ENCODE data around the gene LARGE1.

The LARGE1 gene

DNA sequence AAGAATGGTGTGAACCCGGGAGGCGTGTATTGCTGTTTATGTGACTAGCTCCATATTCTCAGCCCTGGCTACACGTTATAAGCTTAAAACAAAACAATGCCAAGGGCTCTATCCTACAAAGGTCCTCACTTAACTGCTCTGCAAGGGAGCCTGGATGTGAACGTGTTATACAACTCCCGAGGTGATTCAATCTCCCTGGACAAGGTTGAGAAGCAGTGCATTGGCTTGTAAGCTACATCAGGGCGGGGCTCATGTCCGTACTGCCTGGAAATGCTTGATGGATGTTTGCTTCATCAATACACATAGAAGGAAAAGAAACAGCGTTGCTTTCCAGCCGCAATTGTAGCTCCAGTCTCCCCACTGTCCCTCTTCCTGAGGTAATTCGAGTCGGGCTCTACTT, 605.2 kb downstream of the LARGE1 start:
- ATAC-seq (replicated peaks; ENCODE audit: extremely low read depth, poor library complexity, severe bottlenecking) (no peak), DNase-seq (ENCODE audit: low spot score in 2 of 2) (no peak)
- H3K9me3 Mint-ChIP-seq, result peaks cover 8% of the 10 kb centered on the region
- H3K36me3 Mint-ChIP-seq (ENCODE audit: insufficient read depth), result no peaks in the 10 kb centered on the region
- no peak overlapping the region for H3K27ac Mint-ChIP-seq (ENCODE audit: low read depth)
- H3K4me1 Mint-ChIP-seq, result no peaks in the 10 kb centered on the region
- no peak overlapping the region for H3K4me3 Mint-ChIP-seq
- no peaks in the 10 kb centered on the region for H3K27me3 Mint-ChIP-seq

DNA sequence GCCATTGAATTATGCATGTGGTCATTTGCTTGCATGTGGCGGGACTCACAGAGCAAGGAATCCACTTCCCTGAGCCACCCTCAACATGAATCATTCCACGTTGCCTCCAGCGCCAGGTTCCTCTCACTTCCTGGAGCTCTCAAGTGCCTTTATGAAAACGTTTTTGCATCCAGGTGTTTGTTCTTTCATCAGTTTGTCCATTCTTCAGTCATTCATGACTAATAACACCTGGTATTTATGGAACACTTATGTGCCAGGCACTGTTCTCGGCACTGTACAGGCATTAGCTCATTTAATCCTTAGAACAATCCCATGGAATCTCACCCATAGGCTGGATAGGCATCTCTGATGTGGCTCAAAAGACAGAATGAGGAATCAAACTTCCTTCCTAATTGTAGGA, 606.0 kb downstream of the LARGE1 start:
- no peak for ATAC-seq (replicated peaks; ENCODE audit: extremely low read depth, poor library complexity, severe bottlenecking)
- DNase-seq (ENCODE audit: low spot score in 2 of 2), result no peak
- H3K27ac Mint-ChIP-seq (ENCODE audit: low read depth), result no peak overlapping the region

DNA sequence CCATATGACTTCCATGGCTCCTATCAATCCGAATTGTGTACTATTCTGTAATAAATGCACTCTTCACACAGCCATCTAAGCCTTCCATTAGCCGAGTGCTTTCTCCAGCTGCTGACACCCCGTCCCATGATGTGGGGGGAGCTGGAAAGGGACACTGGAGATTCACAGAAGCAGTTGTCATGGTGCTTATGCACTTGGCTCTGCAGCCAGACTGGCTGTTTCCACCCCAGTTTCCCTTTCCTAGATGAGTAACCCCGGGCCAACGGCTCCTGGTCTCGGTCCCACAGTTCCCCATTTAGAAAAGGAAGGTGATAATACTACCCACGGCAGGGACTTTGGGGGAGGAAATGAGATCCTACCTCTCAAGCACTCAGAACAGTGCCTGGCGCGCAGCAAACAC, 617.2 kb downstream of the LARGE1 start:
- peaks cover 2% of the 10 kb centered on the region for H3K36me3 Mint-ChIP-seq (ENCODE audit: insufficient read depth)
- no peaks in the 10 kb centered on the region for H3K4me1 Mint-ChIP-seq
- H3K27ac Mint-ChIP-seq (ENCODE audit: low read depth), result no peak overlapping the region
- H3K4me3 Mint-ChIP-seq, result no peak overlapping the region
- no peaks in the 10 kb centered on the region for H3K9me3 Mint-ChIP-seq
- DNase-seq (ENCODE audit: low spot score in 2 of 2) (no peak), ATAC-seq (replicated peaks; ENCODE audit: extremely low read depth, poor library complexity, severe bottlenecking) (no peak)
- no peaks in the 10 kb centered on the region for H3K27me3 Mint-ChIP-seq

More for the DNA sequence above, 606.0 kb downstream of the LARGE1 start:
- Mint-ChIP-seq H3K4me1 (no peaks in the 10 kb centered on the region), H3K27me3 (no peaks in the 10 kb centered on the region), H3K4me3 (no peak overlapping the region), H3K36me3 (ENCODE audit: insufficient read depth) (no peaks in the 10 kb centered on the region), H3K9me3 (peaks cover 5% of the 10 kb centered on the region)

DNA sequence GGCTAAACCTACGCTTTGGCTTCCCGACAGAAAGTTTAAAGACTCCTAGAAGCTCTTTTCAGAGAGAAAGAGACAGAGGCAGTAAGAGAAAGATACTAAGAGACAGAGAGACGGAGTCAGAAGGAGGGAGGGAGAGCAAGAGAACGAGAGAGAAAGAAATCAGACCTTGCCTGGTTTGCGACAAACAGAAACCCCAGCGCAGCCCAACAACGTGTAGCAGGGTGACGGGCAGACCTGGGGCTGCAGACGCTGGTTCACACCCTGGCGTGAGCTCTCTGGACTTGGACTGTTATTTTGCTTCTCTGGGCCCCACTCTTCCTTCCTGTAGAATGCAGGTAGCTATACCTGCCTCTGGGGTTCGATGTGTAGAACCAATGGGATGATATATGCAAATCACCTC, 617.7 kb downstream of the LARGE1 start:
- ATAC-seq (replicated peaks; ENCODE audit: extremely low read depth, poor library complexity, severe bottlenecking) (no peak), DNase-seq (ENCODE audit: low spot score in 2 of 2) (no peak)
- H3K4me3 Mint-ChIP-seq, result no peak overlapping the region
- H3K36me3 Mint-ChIP-seq (ENCODE audit: insufficient read depth), result peaks cover 2% of the 10 kb centered on the region
- H3K27me3 Mint-ChIP-seq, result no peaks in the 10 kb centered on the region
- no peak overlapping the region for H3K27ac Mint-ChIP-seq (ENCODE audit: low read depth)
- H3K9me3 Mint-ChIP-seq, result no peaks in the 10 kb centered on the region
- no peaks in the 10 kb centered on the region for H3K4me1 Mint-ChIP-seq

DNA sequence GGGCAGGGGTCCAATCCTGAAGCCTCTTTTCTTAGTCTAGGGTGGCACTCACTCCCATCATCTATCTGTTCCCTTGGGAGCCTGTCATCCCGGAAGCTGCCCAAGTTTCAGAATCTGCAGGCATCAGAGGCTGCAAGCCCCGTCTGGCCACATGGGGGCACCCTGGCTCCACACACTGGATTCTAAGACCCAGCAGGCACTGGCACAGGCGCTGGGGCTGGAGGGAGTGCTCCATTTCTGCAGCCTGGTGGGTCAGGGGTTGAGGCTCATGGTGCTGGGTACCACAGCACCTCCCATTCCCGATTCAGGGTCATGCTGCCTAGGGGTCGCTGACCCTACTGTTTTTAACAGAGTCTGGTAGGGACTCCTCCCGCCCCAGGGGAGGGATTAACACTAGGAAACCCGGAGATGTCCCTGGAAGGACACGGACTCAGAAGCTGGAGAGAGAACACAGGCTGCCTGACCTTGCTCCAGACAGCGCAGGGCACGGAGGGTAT, 618.2 kb downstream of the LARGE1 start:
- Mint-ChIP-seq H3K4me3 (no peak overlapping the region), H3K27ac (ENCODE audit: low read depth) (no peak overlapping the region), H3K36me3 (ENCODE audit: insufficient read depth) (peaks cover 2% of the 10 kb centered on the region), H3K27me3 (no peaks in the 10 kb centered on the region), H3K4me1 (no peaks in the 10 kb centered on the region), H3K9me3 (no peaks in the 10 kb centered on the region)
- ATAC-seq (replicated peaks; ENCODE audit: extremely low read depth, poor library complexity, severe bottlenecking) (no peak), DNase-seq (ENCODE audit: low spot score in 2 of 2) (peak; percentile 9 to 26)

DNA sequence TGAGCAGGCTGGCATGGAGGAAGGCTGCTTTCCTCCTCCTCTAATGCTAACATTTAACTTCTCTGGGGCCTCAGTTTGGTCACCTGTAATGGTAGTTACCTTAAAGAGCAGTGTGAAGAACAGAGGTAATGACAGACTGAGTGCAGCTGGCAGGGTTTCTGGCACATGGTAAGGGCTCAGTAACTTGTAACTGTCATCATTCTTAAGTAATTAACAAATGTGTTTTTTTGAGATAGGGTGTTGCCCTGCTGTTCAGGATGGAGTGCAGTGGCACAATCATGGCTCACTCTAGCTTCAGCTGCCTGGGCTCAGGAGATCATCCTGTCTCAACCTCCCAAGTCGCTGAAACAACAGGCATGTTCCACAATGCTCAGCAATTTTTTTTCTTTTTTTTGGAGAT, 620.1 kb downstream of the LARGE1 start:
- H3K27me3 Mint-ChIP-seq, result no peaks in the 10 kb centered on the region
- DNase-seq (ENCODE audit: low spot score in 2 of 2) (no peak), ATAC-seq (replicated peaks; ENCODE audit: extremely low read depth, poor library complexity, severe bottlenecking) (no peak)
- H3K36me3 Mint-ChIP-seq (ENCODE audit: insufficient read depth), result peaks cover 2% of the 10 kb centered on the region
- no peaks in the 10 kb centered on the region for H3K9me3 Mint-ChIP-seq
- no peak overlapping the region for H3K4me3 Mint-ChIP-seq
- H3K27ac Mint-ChIP-seq (ENCODE audit: low read depth), result no peak overlapping the region
- H3K4me1 Mint-ChIP-seq, result no peaks in the 10 kb centered on the region

DNA sequence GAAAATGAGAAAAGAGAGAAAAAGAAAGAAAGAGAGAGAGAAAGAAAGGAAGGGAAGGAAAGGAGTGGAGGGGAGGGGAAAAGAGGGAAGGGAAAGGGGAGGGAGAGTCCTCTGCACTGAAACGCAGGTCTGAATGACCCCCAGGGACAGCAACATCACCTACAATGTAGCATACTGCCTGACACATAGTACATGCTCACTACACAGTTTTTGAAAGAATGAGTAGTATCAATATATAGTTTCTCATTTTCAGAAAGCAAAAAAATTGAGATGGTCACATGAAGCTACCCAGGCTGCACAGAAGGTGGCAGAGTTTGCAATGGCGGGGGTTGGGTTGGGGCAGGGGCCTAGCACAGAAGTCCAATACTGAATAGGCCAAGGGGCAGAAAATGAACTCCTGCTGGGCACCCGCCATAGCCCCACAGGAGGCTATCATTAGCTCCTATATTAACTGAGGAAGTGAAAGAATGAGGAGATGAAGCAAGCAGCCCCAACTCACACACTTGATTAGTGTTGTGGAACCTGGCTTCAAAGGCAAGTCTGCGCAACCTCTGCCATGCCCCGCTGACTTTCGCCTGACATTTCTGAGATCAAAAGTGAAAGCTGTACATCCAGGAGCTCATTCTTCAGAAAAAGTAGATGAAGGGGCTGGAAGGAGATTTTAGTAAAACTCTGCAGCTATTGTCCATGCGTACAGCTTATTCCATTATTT, 620.9 kb downstream of the LARGE1 start:
- no peaks in the 10 kb centered on the region for H3K9me3 Mint-ChIP-seq
- H3K27me3 Mint-ChIP-seq, result no peaks in the 10 kb centered on the region
- ATAC-seq (replicated peaks; ENCODE audit: extremely low read depth, poor library complexity, severe bottlenecking) (no peak), DNase-seq (ENCODE audit: low spot score in 2 of 2) (no peak)
- H3K27ac Mint-ChIP-seq (ENCODE audit: low read depth), result no peak overlapping the region
- H3K4me3 Mint-ChIP-seq, result no peak overlapping the region
- H3K36me3 Mint-ChIP-seq (ENCODE audit: insufficient read depth), result peaks cover 2% of the 10 kb centered on the region
- H3K4me1 Mint-ChIP-seq, result no peaks in the 10 kb centered on the region

DNA sequence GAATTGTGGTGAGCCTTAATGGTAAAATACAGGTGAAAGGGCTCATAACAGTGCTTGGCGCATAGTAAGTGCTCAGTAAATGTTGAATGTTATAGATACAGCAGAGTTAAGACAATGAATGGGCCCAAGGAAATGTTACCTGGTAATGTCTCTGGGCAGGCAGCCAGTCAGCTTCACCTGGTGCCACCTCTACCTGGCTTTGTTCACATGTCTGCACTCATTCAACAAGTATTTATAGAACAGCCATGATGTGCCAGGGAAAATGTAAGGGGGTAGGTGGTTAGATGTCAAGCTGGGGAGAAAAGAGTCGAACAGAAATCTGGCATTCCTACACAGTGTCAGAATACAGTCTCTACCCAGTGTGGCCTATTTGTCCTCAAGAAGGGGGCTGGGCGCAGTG, 623.3 kb downstream of the LARGE1 start:
- DNase-seq (ENCODE audit: low spot score in 2 of 2) (no peak), ATAC-seq (replicated peaks; ENCODE audit: extremely low read depth, poor library complexity, severe bottlenecking) (no peak)
- Mint-ChIP-seq H3K9me3 (no peaks in the 10 kb centered on the region), H3K4me1 (no peaks in the 10 kb centered on the region), H3K36me3 (ENCODE audit: insufficient read depth) (peaks cover 2% of the 10 kb centered on the region), H3K27ac (ENCODE audit: low read depth) (no peak overlapping the region), H3K27me3 (no peaks in the 10 kb centered on the region), H3K4me3 (no peak overlapping the region)

DNA sequence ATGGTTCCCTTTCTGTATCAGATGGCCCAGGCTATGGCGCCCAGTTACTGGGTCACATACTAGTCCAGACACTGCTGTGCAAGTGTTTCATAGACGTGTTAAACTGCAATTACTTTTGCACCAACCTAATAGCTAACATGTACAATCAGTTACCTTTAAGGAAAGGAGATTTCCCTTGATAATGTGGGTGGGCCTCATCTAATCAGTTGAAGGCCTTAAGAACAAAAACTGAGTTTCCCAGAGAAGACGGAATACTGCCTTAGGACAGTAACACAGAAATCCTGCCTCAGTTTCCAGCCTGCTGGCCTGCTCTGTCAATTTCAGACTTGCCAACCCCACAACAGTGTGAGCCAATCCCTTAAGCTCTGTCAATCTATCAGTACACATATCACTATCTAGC, 632.2 kb downstream of the LARGE1 start:
- no peak overlapping the region for H3K27ac Mint-ChIP-seq (ENCODE audit: low read depth)
- H3K36me3 Mint-ChIP-seq (ENCODE audit: insufficient read depth), result peaks cover 3% of the 10 kb centered on the region
- H3K4me1 Mint-ChIP-seq, result no peaks in the 10 kb centered on the region
- no peaks in the 10 kb centered on the region for H3K9me3 Mint-ChIP-seq
- H3K4me3 Mint-ChIP-seq, result no peak overlapping the region
- ATAC-seq (replicated peaks; ENCODE audit: extremely low read depth, poor library complexity, severe bottlenecking) (no peak), DNase-seq (ENCODE audit: low spot score in 2 of 2) (no peak)
- H3K27me3 Mint-ChIP-seq, result no peaks in the 10 kb centered on the region

DNA sequence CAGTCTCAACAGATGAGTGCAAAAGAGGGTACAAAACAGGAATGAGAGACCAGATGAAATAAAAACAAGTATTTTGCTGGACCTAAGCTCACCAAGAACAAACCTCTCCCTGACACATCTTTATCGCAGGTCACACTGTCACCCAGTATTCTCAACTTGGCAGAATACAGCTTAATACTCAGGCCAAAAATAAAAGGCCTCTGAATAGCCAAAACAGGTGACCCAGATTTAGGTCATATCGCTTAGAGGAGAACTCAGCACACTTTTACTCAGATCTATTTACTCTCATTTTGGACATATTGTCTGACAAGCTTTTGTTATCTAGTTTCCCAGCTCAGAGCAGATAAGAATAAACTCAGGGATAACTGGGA, 645.2 kb downstream of the LARGE1 start:
- H3K9me3 Mint-ChIP-seq, result peaks cover 4% of the 10 kb centered on the region
- H3K4me3 Mint-ChIP-seq, result no peak overlapping the region
- DNase-seq (ENCODE audit: low spot score in 2 of 2) (no peak), ATAC-seq (replicated peaks; ENCODE audit: extremely low read depth, poor library complexity, severe bottlenecking) (no peak)
- no peaks in the 10 kb centered on the region for H3K27me3 Mint-ChIP-seq
- H3K4me1 Mint-ChIP-seq, result no peaks in the 10 kb centered on the region
- no peaks in the 10 kb centered on the region for H3K36me3 Mint-ChIP-seq (ENCODE audit: insufficient read depth)
- no peak overlapping the region for H3K27ac Mint-ChIP-seq (ENCODE audit: low read depth)

DNA sequence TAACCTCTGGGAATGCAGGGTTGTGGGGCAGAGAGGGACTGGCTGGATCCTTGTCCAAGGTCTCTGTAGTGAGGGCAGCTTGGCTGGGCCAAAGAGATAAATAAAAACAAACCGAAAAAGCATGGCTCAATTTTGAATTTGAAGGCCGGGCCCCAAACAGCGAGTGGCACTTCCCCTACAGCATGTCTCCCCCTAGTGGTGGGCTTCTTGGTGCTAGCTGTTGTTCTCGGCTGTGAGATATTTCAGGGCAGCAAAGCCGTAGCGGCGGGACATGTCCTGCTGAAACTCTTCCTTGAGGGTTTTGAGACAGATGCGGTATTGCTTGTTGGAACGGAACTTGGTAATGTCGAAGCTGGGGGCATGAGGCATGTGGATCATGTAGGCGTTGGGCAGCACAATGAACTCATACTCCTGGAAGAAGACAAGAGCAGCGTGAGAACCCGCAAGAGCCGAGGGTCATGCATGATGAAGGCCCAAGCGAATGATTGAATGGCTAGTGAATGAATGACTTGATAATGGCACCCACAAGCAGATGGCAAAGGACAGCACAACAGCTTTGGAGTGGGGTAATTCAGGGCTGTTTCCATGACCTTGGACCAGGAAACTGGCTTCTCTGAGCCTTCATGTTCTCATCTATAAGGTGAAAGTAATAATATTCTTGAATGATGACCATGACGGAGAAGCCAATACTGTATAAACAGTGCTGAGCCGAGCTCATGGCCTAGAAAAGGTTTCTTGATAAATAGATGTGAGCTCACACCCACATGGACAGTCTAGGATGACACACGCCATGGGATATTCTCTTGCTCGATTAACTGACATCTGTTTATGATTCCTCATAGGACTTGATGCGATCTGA, 645.8 kb downstream of the LARGE1 start:
- no peak for ATAC-seq (replicated peaks; ENCODE audit: extremely low read depth, poor library complexity, severe bottlenecking)
- peaks cover 4% of the 10 kb centered on the region for H3K9me3 Mint-ChIP-seq
- H3K27me3 Mint-ChIP-seq, result no peaks in the 10 kb centered on the region
- no peaks in the 10 kb centered on the region for H3K36me3 Mint-ChIP-seq (ENCODE audit: insufficient read depth)
- H3K27ac Mint-ChIP-seq (ENCODE audit: low read depth), result no peak overlapping the region
- H3K4me1 Mint-ChIP-seq, result no peaks in the 10 kb centered on the region
- no peak overlapping the region for H3K4me3 Mint-ChIP-seq
- no peak for DNase-seq (ENCODE audit: low spot score in 2 of 2)

DNA sequence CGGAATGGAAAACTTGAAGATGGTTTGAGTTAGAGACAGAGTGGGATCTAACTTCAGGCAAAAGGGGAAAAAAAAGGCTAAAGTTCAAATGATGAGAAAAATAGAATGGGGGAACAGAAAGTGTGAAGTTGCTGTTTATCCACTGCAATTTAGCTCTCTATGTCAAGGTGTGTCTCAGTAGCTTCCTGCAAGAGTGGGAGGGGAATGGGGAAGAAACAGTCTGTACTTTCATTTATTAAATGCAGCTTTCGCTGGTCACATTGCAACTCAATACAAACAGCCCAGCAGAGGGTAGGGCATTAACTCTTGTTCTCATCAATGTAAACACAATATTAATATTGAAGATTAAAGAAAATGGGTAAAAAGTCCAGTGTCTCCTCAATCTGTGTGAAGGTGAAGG, 647.4 kb downstream of the LARGE1 start:
- Mint-ChIP-seq H3K27me3 (no peaks in the 10 kb centered on the region), H3K4me1 (no peaks in the 10 kb centered on the region), H3K36me3 (ENCODE audit: insufficient read depth) (no peaks in the 10 kb centered on the region), H3K4me3 (no peak overlapping the region), H3K27ac (ENCODE audit: low read depth) (no peak overlapping the region), H3K9me3 (no peaks in the 10 kb centered on the region)
- DNase-seq (ENCODE audit: low spot score in 2 of 2), result no peak
- no peak for ATAC-seq (replicated peaks; ENCODE audit: extremely low read depth, poor library complexity, severe bottlenecking)

DNA sequence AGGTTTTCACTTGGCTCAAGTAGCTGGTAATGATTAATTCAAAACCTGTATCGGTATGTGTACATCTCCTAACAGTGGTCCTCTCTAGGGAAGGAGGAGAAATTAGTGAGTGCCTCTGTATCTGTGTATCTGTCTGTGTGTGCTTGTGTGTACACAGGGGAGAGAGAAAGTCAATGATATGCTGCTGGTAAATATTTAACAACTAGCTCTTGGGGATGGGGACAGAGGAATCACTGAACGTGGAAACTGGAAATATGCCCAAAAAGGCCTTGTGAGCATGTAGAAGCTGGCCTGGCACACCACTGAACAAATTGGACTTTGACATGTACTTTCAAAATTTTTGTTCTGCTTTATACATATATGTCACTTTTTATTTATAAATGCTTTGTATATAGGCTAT, 648.1 kb downstream of the LARGE1 start:
- DNase-seq (ENCODE audit: low spot score in 2 of 2) (no peak), ATAC-seq (replicated peaks; ENCODE audit: extremely low read depth, poor library complexity, severe bottlenecking) (no peak)
- Mint-ChIP-seq H3K27me3 (no peaks in the 10 kb centered on the region), H3K4me3 (no peak overlapping the region), H3K36me3 (ENCODE audit: insufficient read depth) (no peaks in the 10 kb centered on the region), H3K27ac (ENCODE audit: low read depth) (no peak overlapping the region), H3K4me1 (no peaks in the 10 kb centered on the region), H3K9me3 (no peaks in the 10 kb centered on the region)
